Measurements from ENCODE around the gene CRTC3. TPM values are rescaled to one million over a fixed set of nuclear protein-coding genes. Genes with fewer than 3 reads are reported as not detected.

The CRTC3 gene
- total and polyA plus RNA-seq, 2 of the 13 experiments (the other 11 are each of a cell fraction or from before 2014, with no cell fraction given), result 8.4 to 11.8 TPM

- TF ChIP-seq ZNF276 (CRISPR knock-in tag; IDR thresholded peaks at IDR 0.05; ENCODE audit: low read depth), result no peak
- TF ChIP-seq HMGXB4 (CRISPR knock-in tag; IDR thresholded peaks at IDR 0.05; ENCODE audit: borderline replicate concordance in 1 of 2, low read depth in 1 of 2), result no peak
- no peak for TF ChIP-seq PBX3 (CRISPR knock-in tag; IDR thresholded peaks at IDR 0.05; ENCODE audit: borderline replicate concordance)
- no peak for TF ChIP-seq ZNF768 (CRISPR knock-in tag; IDR thresholded peaks at IDR 0.05)
- TF ChIP-seq ZNF337 (CRISPR knock-in tag; IDR thresholded peaks at IDR 0.05; ENCODE audit: borderline replicate concordance, low read depth), result no peak
- TF ChIP-seq TERF1 (CRISPR knock-in tag; IDR thresholded peaks at IDR 0.05), result no peak
Observed at GRCh38 chr15:90597577-90597976, 67.9 kb downstream of the CRTC3 start (continued).
